LNCAP (cell line): ENCODE results near the gene PXMP4.

Source experiments
- CTCF ChIP-seq: fragments of 450-650 bp; IDR thresholded peaks from 2 replicates; pipeline ENCODE4 v1.5.1; 2017; ENCODE audit warnings: mild to moderate bottlenecking

The PXMP4 gene

GRCh38 chr20:33655164-33655563 is 64.9 kb downstream of the PXMP4 start:
- no peak for TF ChIP-seq CTCF

- no peak for TF ChIP-seq CTCF
Observed at GRCh38 chr20:33654680-33655161, 65.4 kb downstream of the PXMP4 start.

- no peak for TF ChIP-seq CTCF
Observed at GRCh38 chr20:33653900-33654596, 66.1 kb downstream of the PXMP4 start.

DNA sequence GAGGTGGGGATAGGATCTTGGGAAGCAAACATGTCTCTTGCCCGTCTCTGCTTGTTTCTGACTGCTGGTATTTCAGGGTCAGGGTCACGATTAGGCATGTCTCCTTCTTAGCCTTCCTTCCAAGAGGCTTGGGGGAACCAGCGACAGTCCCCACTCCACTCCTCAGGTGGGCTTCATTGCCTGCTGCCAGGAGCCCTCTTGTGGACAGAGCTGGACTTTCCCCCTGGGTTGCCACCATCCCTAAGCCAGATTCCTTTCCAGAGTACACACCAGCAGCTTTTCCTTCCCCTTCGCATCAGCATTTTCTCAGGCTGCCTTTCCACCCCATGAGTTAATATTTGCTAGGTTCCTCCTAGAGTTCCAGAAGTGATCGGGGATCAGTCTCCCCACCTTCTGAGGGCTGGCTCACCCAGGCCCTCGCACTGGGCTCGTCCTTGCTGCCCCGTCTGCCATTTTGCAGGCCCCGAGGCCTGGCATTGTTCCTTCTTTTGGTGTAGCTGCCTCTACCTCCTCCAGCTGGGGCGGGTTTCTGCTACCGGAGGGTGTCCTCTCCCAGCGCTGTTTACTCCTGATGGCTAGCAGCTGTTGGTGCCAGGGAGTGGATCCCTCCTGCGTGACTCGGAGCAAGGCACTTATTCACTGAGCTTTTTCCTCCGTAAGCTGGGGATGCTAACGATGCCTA is 66.8 kb downstream of the PXMP4 start:
- TF ChIP-seq CTCF, result peak; percentile 77
